ENCODE measurements around the gene DENND10. TPM values are rescaled to one million over a fixed set of nuclear protein-coding genes. Genes with fewer than 3 reads are reported as not detected.

DENND10 gene
- total and polyA plus RNA-seq, 2 donors = 24.8 to 26.0 TPM

DNA sequence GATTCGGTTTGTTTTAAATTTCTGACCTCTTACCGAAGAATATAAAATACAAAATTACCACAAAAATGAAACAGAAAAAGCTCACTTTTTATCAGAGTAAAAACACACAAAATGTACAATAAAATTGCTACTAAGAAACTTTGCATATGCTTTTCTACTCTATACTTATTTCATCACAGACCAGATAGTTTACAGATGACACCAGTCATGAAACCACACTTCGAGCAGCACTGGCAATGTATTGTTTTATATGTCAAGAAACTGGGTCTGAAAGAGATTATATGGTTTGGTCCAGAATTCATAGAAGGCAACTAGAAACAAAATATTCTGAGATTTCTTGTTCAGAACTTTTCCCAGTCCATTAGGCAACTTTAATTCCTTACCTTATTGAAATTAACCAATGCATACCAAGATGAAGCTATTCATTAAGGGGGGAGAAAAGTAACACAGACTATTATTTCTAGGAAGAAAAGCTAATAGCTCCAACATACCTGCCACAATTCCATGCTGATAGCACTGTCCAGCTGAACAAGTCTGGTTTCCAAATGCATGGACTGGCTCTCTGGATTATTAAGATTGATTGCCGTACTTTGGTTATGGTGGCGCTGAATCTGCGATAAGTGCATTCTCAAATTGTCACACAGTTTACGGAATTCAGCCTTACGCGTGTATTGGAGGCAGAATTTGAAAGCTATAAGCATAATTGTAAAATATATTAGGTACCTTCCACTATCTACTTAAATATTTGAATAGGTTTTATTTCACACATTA lies 33.3 kb upstream of the DENND10 start:
- Histone ChIP-seq H3K4me1 (ENCODE audit: control insufficient read depth in 2 of 2, insufficient read depth in 2 of 2, low read length in 2 of 2) (no peaks in the 10 kb centered on the region), H3K27me3 (ENCODE audit: control insufficient read depth in 2 of 2, insufficient read depth in 1 of 2, low read length in 1 of 2) (no peaks in the 10 kb centered on the region), H3K4me3 (ENCODE audit: low read length in 2 of 2) (no peak overlapping the region), H3K27ac (ENCODE audit: low read depth in 1 of 2, low read length in 1 of 2) (no peak overlapping the region), H3K36me3 (ENCODE audit: control insufficient read depth in 2 of 2, insufficient read depth in 2 of 2, low read length in 1 of 2) (peaks cover 45 to 81% of the 10 kb centered on the region in 2 donors), H3K9me3 (ENCODE audit: control insufficient read depth in 2 of 2, insufficient read depth in 1 of 2, low read length in 1 of 2) (no peaks in the 10 kb centered on the region)
- no peak for DNase-seq (ENCODE audit: low read depth in 6 of 9, low spot score in 9 of 9)
- WGBS = 99% methylated on average over 9 of the region's 9 CpGs

DNA sequence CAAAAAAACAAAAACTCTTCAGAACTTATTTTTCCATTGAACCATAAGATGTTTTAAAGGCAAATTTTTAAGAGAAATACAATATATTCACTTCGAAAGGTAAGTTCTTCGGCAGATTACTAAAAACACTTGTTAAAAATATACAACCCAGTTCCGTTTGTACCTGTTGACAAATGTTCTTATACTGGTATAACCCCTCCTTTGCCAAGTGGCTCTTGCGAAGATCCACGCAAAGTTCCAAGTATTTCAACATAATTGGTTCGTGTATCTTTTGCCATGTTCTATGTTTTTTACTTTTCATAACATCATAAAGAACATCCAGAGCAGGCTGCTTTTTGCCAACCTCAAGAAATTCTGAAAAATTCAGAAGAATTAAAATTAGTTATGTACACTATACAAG lies 30.3 kb upstream of the DENND10 start:
- no peak overlapping the region for H3K4me3 ChIP-seq (ENCODE audit: low read length in 2 of 2)
- 94% methylated on average over 6 of the region's 6 CpGs for WGBS
- peaks cover 21 to 66% of the 10 kb centered on the region in 2 donors for H3K36me3 ChIP-seq (ENCODE audit: control insufficient read depth in 2 of 2, insufficient read depth in 2 of 2, low read length in 1 of 2)
- no peaks in the 10 kb centered on the region for H3K27me3 ChIP-seq (ENCODE audit: control insufficient read depth in 2 of 2, insufficient read depth in 1 of 2, low read length in 1 of 2)
- peaks cover 7% of the 10 kb centered on the region in 2 donors for H3K4me1 ChIP-seq (ENCODE audit: control insufficient read depth in 2 of 2, insufficient read depth in 2 of 2, low read length in 2 of 2)
- H3K27ac ChIP-seq (ENCODE audit: low read depth in 1 of 2, low read length in 1 of 2) = no peak overlapping the region
- no peaks in the 10 kb centered on the region for H3K9me3 ChIP-seq (ENCODE audit: control insufficient read depth in 2 of 2, insufficient read depth in 1 of 2, low read length in 1 of 2)
- DNase-seq (ENCODE audit: low read depth in 6 of 9, low spot score in 9 of 9) = no peak

DNA sequence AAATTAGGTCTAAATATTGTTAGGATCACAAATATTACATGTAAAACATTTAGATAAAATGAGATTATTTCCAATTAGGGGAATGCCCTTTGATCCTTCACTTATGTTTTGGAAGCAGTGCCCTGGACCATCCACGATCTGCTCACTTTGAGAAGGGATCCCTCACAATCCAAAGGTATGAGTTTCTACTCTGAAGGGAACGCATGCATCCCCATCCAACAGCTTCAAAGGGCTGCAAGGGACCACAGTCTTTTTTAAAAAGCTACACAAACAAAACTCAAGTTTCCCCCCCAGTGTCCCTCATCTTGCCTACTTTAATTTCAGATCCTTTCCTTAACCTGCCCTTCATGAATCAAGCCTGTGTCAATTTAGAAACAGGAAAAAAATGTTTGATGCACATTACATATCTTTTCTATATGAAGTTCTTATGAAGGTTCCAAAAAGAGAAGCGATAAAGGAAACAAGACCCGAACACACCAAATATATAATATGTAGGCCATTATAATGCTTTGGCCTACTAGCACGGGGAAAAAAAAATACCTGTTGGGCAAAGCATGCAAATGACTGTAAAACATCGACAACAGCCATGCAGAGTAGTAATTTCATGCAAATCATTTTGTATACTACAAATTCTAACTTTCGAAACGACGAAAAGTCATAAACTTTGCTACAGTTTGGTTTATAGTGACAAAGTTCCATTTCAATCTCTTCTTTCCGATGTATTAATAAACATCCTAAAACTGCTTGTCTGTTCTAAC lies 25.3 kb upstream of the DENND10 start:
- Histone ChIP-seq H3K4me1 (ENCODE audit: control insufficient read depth in 2 of 2, insufficient read depth in 2 of 2, low read length in 2 of 2) (peaks cover 10 to 11% of the 10 kb centered on the region in 2 donors), H3K27me3 (ENCODE audit: control insufficient read depth in 2 of 2, insufficient read depth in 1 of 2, low read length in 1 of 2) (no peaks in the 10 kb centered on the region), H3K36me3 (ENCODE audit: control insufficient read depth in 2 of 2, insufficient read depth in 2 of 2, low read length in 1 of 2) (peaks cover 3 to 21% of the 10 kb centered on the region in 2 donors), H3K9me3 (ENCODE audit: control insufficient read depth in 2 of 2, insufficient read depth in 1 of 2, low read length in 1 of 2) (peaks cover 0 to 4% of the 10 kb centered on the region in 2 donors), H3K4me3 (ENCODE audit: low read length in 2 of 2) (peak overlapping the region; percentile 31 to 92), H3K27ac (ENCODE audit: low read depth in 1 of 2, low read length in 1 of 2) (peak overlapping the region in 1 of 2 donors; percentile 92)
- 48% methylated on average over 10 of the region's 10 CpGs for WGBS
- DNase-seq (ENCODE audit: low read depth in 6 of 9, low spot score in 9 of 9) = peak in 1 of 9 donors; percentile 12

DNA sequence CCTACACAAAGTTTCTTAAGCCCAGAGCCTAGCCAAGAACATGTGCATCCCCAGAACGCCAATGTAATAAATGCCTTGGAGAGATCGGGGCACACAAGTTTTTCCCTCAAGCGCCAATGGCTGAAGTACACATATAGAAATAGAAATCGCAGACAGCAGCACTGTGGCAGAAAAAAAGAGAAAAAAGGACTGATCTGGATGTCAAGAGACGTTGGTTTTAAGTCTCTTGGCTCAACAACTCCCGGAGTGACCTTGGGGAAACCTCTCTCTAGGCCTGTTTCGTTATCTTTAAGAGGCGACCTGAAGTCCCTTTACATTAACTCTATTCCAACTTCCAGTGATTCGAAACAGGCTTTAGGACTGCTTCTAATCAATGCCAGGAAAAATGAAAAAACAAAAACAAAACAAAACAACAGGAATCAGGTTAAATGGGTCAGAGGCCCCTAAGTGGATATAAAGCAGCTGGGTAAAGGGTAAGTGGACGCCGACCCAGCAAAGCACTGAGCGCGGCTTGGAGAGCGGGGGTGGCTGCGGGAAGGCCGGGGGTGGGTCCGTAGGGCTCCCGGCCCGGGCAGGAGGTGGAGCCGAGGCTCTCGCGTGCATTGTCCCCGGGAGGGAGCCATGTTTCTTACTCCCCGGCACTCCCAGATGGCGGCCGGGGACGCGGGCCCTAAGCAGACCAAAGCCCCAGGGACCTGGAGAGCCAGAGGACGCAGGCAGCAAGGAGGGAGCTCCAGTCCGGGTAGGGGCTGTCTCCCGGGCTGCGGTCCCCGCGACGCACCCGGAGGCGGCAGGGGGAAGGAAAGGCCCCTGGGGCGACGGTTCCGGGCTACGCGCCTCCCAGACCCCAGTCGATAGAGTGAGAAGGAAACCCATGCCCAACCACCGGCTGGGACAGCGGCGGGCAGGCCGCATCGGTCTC lies 24.1 kb upstream of the DENND10 start:
- Histone ChIP-seq H3K4me1 (ENCODE audit: control insufficient read depth in 2 of 2, insufficient read depth in 2 of 2, low read length in 2 of 2) (peaks cover 10 to 12% of the 10 kb centered on the region in 2 donors), H3K27ac (ENCODE audit: low read depth in 1 of 2, low read length in 1 of 2) (peak overlapping the region; percentile 92 to 95), H3K27me3 (ENCODE audit: control insufficient read depth in 2 of 2, insufficient read depth in 1 of 2, low read length in 1 of 2) (no peaks in the 10 kb centered on the region), H3K36me3 (ENCODE audit: control insufficient read depth in 2 of 2, insufficient read depth in 2 of 2, low read length in 1 of 2) (peaks cover 3 to 11% of the 10 kb centered on the region in 2 donors), H3K4me3 (ENCODE audit: low read length in 2 of 2) (peak overlapping the region; percentile 92 to 96), H3K9me3 (ENCODE audit: control insufficient read depth in 2 of 2, insufficient read depth in 1 of 2, low read length in 1 of 2) (peaks cover 0 to 4% of the 10 kb centered on the region in 2 donors)
- under 1% methylated on average over 48 of the region's 48 CpGs for WGBS
- peak in 6 of 9 donors; percentile 36 to 77 (median 46) for DNase-seq (ENCODE audit: low read depth in 6 of 9, low spot score in 9 of 9)

DNA sequence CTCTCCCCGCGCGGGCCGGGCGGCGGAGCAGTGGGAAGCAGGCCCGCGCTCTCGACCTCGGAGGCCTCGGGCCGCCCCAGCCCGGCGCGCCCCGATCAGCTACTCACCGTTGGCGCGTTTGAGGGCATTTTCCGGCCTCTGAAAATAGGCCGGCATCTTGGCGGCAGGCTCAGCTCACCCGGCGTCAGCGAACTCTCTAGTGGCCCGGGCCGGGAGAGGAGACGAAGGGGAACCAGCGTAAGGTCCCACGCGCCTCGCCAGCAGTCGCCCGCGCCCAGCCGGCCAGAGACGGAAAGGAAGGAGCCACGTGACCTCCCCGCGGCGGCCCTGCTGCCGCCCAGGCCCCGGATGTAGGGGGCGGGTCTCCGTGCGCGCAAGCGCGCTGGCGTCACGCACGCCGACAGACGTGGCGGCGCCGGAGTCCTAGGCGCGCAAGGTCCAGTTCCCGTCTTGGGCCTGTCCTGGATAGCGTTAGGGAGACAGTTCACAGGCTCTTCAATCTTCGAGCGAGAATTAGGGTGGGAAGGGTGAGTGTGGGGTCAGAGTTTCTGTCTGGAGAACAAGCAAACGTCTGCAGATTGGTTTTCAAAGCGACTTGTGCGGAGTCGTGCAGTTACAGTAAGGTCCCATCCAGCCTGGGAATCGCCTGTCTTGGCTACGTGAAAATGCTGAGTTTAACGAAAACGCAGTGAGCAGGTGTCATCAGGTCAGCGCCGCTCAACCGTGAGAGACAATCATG lies 23.2 kb upstream of the DENND10 start, which contains the start of gene EIF3A:
Gene EIF3A, minus strand, starts transcription at position 297 of the 739 bp plus-strand sequence. Its CDS starts 141 bp downstream, at position 156.
- Histone ChIP-seq H3K4me1 (ENCODE audit: control insufficient read depth in 2 of 2, insufficient read depth in 2 of 2, low read length in 2 of 2) (peaks cover 13 to 19% of the 10 kb centered on the region in 2 donors), H3K4me3 (ENCODE audit: low read length in 2 of 2) (peak within 1 kb of the TSS; percentile 92 to 96), H3K9me3 (ENCODE audit: control insufficient read depth in 2 of 2, insufficient read depth in 1 of 2, low read length in 1 of 2) (peaks cover 0 to 4% of the 10 kb centered on the region in 2 donors), H3K27ac (ENCODE audit: low read depth in 1 of 2, low read length in 1 of 2) (peak within 1 kb of the TSS; percentile 92 to 95), H3K27me3 (ENCODE audit: control insufficient read depth in 2 of 2, insufficient read depth in 1 of 2, low read length in 1 of 2) (no peaks in the 10 kb centered on the region), H3K36me3 (ENCODE audit: control insufficient read depth in 2 of 2, insufficient read depth in 2 of 2, low read length in 1 of 2) (peaks cover 3 to 8% of the 10 kb centered on the region in 2 donors)
- WGBS = under 1% methylated on average over 74 of the region's 74 CpGs
- DNase-seq (ENCODE audit: low read depth in 6 of 9, low spot score in 9 of 9) = peak; percentile 81 to 96 (median 91)

DNA sequence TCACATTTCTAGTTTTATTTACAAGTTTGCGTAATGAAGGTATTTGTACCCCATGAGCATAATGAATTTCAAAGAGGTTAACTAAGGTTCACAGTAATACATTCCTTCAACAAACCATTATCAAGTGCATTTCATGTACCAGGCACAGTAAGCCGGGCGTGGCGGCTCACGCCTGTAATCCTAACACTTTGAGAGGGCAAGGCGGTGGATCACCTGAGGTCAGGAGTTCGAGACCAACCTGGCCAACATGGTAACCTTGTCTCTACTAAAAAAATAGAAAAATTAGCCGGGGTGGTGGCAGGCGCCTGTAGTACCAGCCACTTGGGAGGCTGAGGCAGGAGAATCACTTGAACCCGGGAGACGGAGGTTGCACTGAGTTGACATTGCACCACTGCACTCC lies 19.0 kb upstream of the DENND10 start:
- Histone ChIP-seq H3K27ac (ENCODE audit: low read depth in 1 of 2, low read length in 1 of 2) (no peak overlapping the region), H3K27me3 (ENCODE audit: control insufficient read depth in 2 of 2, insufficient read depth in 1 of 2, low read length in 1 of 2) (no peaks in the 10 kb centered on the region), H3K4me3 (ENCODE audit: low read length in 2 of 2) (no peak overlapping the region), H3K36me3 (ENCODE audit: control insufficient read depth in 2 of 2, insufficient read depth in 2 of 2, low read length in 1 of 2) (peaks cover 0 to 3% of the 10 kb centered on the region in 2 donors), H3K4me1 (ENCODE audit: control insufficient read depth in 2 of 2, insufficient read depth in 2 of 2, low read length in 2 of 2) (peaks cover 10 to 23% of the 10 kb centered on the region in 2 donors), H3K9me3 (ENCODE audit: control insufficient read depth in 2 of 2, insufficient read depth in 1 of 2, low read length in 1 of 2) (peaks cover 0 to 3% of the 10 kb centered on the region in 2 donors)
- WGBS = 98% methylated on average over 11 of the region's 11 CpGs
- DNase-seq (ENCODE audit: low read depth in 6 of 9, low spot score in 9 of 9) = no peak

DNA sequence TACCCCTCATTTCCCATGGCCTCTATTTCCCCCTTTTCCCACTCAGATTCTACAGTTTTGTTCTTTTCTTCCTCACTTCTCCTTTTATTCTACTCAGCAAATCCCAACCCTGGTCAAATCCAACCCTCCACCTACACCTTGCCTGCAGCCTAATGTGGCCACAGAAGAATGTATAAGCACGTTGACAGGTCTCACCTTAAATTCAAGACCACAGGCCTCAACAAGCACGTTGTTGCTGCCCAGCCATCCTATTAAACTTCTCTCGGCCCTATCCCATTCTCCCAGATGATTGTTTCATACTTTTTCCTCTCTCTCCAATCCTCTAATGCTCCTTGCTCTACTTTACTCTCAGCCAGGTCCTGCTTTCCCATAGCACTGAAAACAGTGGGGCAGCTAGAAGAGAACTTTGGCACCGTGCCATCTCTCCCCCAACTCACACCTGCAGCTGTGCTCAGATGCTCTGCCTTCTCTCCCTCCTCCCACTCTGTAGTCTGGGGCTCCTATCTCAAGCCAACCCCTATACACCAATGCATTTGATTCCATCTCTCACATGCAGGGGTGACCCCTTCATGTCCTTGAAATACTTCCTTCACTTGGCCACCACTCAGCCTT lies 16.5 kb upstream of the DENND10 start:
- 41% methylated on average over 4 of the region's 4 CpGs for WGBS
- no peaks in the 10 kb centered on the region for H3K9me3 ChIP-seq (ENCODE audit: control insufficient read depth in 2 of 2, insufficient read depth in 1 of 2, low read length in 1 of 2)
- H3K27ac ChIP-seq (ENCODE audit: low read depth in 1 of 2, low read length in 1 of 2) = peak overlapping the region in 1 of 2 donors; percentile 74
- no peak overlapping the region for H3K4me3 ChIP-seq (ENCODE audit: low read length in 2 of 2)
- no peaks in the 10 kb centered on the region for H3K36me3 ChIP-seq (ENCODE audit: control insufficient read depth in 2 of 2, insufficient read depth in 2 of 2, low read length in 1 of 2)
- H3K27me3 ChIP-seq (ENCODE audit: control insufficient read depth in 2 of 2, insufficient read depth in 1 of 2, low read length in 1 of 2) = no peaks in the 10 kb centered on the region
- peaks cover 10 to 30% of the 10 kb centered on the region in 2 donors for H3K4me1 ChIP-seq (ENCODE audit: control insufficient read depth in 2 of 2, insufficient read depth in 2 of 2, low read length in 2 of 2)
- peak; percentile 68 to 93 (median 80) for DNase-seq (ENCODE audit: low read depth in 6 of 9, low spot score in 9 of 9)

Data from thymus (tissue), 11 donors.